GM12875 (cell line): ENCODE data around the gene ABLIM2.

Source experiments
- H3K4me3 ChIP-seq: one replicate; pipeline ENCODE4 v1.5.1; 2011; ENCODE audit warnings: low read depth, low read length, control low read depth
- CTCF ChIP-seq: IDR thresholded peaks from 2 replicates; pipeline ENCODE4 v1.5.1; 2011; ENCODE audit warnings: low read depth, mild to moderate bottlenecking, control low read depth, inconsistent platforms, low read length, moderate library complexity, borderline replicate concordance; ENCODE audit not compliant: insufficient read depth

ABLIM2 gene

GRCh38 chr4:8078610-8079015, 80.0 kb downstream of the ABLIM2 start:
- no peak for TF ChIP-seq CTCF
- no peak overlapping the region for H3K4me3 ChIP-seq

GRCh38 chr4:8078109-8078494, 80.5 kb downstream of the ABLIM2 start:
- TF ChIP-seq CTCF, result no peak
- no peak overlapping the region for H3K4me3 ChIP-seq

- no peak for TF ChIP-seq CTCF
- H3K4me3 ChIP-seq, result no peak overlapping the region
Measured at GRCh38 chr4:8077181-8078108, 81.2 kb downstream of the ABLIM2 start.

GRCh38 chr4:8076023-8076422, 82.6 kb downstream of the ABLIM2 start:
- TF ChIP-seq CTCF, result no peak
- no peak overlapping the region for H3K4me3 ChIP-seq

GRCh38 chr4:8073206-8073863, 85.3 kb downstream of the ABLIM2 start:
- TF ChIP-seq CTCF, result no peak
- H3K4me3 ChIP-seq, result no peak overlapping the region

GRCh38 chr4:8072235-8072968, 86.2 kb downstream of the ABLIM2 start:
- H3K4me3 ChIP-seq, result no peak overlapping the region
- TF ChIP-seq CTCF, result no peak

GRCh38 chr4:8071766-8072165, 86.8 kb downstream of the ABLIM2 start:
- no peak for TF ChIP-seq CTCF
- no peak overlapping the region for H3K4me3 ChIP-seq
